Fibroblast of skin of scalp (primary cell): ENCODE data around the gene THSD4.
"Not testable (repeated sequence)": the region's sequence is repeated elsewhere in the genome, so short reads cannot be mapped to it uniquely, and the experiment has no call there.

Source experiments
- DNase-seq: peaks from one replicate; pipeline ENCODE4 v3.0.0-alpha.2; 2013

THSD4 gene

GRCh38 chr15:71357321-71357732, 242.1 kb downstream of the THSD4 start:
- peak; percentile 26 for DNase-seq

- DNase-seq = no peak
These were observed 242.7 kb downstream of the THSD4 start for GRCh38 chr15:71357967-71358366.

DNA sequence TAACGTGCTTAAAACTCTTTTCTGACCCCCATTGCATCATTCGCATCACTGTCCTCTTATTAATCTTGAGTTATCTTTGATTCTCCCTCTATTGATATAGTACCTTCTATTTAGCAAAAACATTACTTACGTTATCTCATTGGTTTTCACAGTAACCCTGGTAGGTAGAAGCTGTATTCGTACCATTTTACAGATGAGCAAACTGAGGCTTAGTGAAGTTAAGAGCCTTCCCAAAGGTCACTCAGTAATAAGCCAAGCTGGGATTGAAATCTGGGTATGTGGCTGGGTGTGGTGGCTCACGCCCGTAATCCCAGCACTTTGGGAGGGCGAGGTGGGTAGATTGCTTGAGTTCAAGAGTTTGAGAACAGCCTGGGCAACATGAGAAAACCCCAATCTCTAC, 244.0 kb downstream of the THSD4 start:
- DNase-seq = no peak

- no peak for DNase-seq
These were observed 247.3 kb downstream of the THSD4 start for GRCh38 chr15:71362556-71362955.

GRCh38 chr15:71362987-71363968, 248.0 kb downstream of the THSD4 start:
- no peak for DNase-seq

GRCh38 chr15:71364117-71364584, 248.9 kb downstream of the THSD4 start:
- DNase-seq = no peak

- DNase-seq = no peak
These were observed 251.3 kb downstream of the THSD4 start for GRCh38 chr15:71366522-71366921.

DNA sequence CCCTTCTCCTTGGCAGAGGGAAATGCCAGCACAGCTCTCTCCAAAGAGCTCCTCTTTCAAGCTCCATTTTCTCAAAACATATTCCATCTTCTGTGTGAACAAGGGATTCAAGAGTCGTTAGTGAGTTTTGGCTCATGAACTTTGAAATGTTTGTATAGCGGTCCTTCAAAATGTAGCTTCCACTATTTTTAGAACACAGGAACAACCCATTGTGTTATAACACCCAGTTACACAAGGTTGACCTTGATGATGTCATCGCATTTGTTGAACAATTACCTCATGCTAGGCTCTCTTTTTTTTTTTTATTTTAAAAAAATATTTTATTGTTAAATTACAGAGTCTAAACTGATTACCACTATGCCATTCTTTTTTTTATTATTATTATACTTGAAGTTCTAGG, 251.7 kb downstream of the THSD4 start:
- no peak for DNase-seq

GRCh38 chr15:71367737-71368136, 252.5 kb downstream of the THSD4 start:
- DNase-seq = not testable (repeated sequence)

- not testable (repeated sequence) for DNase-seq
These were observed 257.5 kb downstream of the THSD4 start for GRCh38 chr15:71372769-71373168.

GRCh38 chr15:71373917-71374316, 258.6 kb downstream of the THSD4 start:
- no peak for DNase-seq

GRCh38 chr15:71374607-71375352, 259.5 kb downstream of the THSD4 start:
- DNase-seq = no peak

- no peak for DNase-seq
These were observed 260.7 kb downstream of the THSD4 start for GRCh38 chr15:71375934-71376333.

DNA sequence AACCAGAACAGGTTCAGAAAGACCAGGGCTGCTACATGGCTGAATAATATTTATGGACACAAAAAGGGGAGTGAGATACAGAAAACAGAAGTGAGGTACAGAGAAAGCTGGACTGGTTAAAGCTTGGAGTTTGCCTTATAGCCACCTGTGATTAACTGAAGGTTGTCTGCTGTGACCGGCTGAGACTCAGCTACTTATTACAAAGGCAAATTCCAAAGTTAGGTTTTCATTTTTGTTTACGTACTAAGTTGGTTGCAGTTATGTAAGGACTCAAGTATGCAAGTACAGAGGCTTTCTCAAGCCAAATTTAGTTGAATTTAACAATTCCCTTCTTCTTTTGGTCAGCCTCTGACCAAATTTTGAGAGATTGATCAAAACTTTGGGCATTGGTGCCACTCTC, 264.6 kb downstream of the THSD4 start:
- DNase-seq = no peak

- DNase-seq = no peak
These were observed 265.1 kb downstream of the THSD4 start for GRCh38 chr15:71380345-71380744.

DNA sequence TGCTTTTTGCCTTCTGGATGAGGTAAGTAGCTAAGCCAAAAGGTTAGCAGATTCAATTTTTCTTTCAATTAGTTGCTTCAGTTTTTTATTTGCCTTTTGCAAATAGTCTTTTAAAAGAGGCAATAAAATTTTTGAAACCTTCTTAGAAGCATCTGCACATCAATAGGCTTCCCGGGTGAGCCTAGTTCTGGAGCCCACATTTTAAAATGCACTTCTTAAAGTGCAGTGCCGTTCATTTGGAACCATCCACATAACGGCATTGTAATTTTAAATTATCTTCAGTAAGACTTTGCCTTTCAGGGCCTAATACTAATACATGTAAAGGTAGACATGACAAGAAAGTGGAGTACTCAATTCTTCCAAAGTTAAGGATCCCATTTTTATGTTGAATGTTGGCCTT, 269.2 kb downstream of the THSD4 start:
- DNase-seq = no peak

DNA sequence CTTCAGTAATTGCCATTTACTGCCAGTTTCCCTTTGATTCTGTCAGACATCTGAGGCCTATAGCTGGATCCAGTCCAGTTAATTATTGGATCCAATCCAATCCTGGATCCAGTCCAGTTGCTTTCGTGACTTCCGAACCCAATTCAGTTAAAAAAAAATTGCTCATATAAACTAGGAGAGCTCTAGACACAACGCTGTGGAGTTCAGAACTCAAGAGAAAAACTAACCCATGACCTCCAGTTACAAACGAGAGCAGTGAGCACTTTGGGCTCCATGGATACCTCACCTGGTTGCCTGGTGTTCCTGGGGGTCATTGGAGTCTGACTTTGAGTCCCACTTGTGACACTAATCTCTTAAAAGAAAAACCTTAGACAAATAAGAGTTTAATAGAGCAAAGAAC, 269.8 kb downstream of the THSD4 start:
- no peak for DNase-seq

DNA sequence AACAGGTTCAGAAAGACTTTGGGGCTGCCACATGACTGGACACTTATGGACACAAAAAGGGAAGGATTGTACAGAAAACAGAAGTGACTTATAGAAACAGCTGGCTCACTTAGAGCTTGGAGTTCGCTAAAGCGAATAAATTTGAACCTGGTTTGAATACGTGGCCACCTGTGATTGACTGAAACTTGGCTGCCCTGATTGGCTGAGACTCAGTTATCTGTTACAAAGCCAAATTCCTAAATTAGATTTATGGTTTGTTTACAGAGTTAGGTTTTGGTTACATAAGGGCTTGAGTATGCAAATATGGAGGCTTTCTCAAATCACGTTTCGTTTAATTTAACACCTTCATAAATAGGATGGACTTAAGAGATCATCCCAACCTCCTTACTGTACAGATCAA, 270.2 kb downstream of the THSD4 start:
- no peak for DNase-seq

- DNase-seq = no peak
These were observed 270.7 kb downstream of the THSD4 start for GRCh38 chr15:71386005-71386404.

GRCh38 chr15:71386448-71387236, 271.4 kb downstream of the THSD4 start:
- no peak for DNase-seq

- no peak for DNase-seq
These were observed 272.5 kb downstream of the THSD4 start for GRCh38 chr15:71387810-71388209.

GRCh38 chr15:71390096-71390495, 274.8 kb downstream of the THSD4 start:
- no peak for DNase-seq
